C4-2B (cell line): ENCODE data around the gene PSMB2.
"Not testable (repeated sequence)": the region's sequence is repeated elsewhere in the genome, so short reads cannot be mapped to it uniquely, and the experiment has no call there.

ENCODE experiments used
- H3K27ac ChIP-seq: fragments of 450-650 bp; 2 replicates; pipeline ENCODE4 v1.5.1; 2017
- ZFX ChIP-seq: fragments of 450-650 bp; IDR thresholded peaks from 2 replicates; pipeline ENCODE4 v1.6.1; 2017
- TF ChIP-seq, protein P1 (sequence below): fragments of 450-650 bp; conservative IDR thresholded peaks from 2 replicates; pipeline ENCODE4 v1.5.1; 2017; ENCODE audit warnings: mild to moderate bottlenecking

Gene PSMB2

DNA sequence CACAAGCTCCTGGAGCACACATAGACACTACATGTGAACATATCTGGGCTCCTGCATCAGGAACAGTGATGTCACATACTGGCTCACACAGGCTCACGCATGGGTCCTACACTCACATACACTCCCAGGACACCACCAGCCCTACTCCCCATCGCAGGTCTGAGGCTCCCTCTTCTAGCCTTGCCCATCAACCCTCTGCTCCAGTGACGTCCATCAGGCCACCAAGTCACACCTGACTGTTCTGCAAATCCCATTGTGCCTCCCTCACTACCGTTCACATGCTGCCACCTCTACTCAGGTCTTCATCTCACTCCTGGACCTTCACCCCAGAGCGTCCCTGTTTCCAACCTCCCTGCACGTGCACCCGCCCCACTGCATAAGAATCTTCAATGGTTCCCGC, 50.1 kb downstream of the PSMB2 start:
- TF ChIP-seq, protein P1, sequence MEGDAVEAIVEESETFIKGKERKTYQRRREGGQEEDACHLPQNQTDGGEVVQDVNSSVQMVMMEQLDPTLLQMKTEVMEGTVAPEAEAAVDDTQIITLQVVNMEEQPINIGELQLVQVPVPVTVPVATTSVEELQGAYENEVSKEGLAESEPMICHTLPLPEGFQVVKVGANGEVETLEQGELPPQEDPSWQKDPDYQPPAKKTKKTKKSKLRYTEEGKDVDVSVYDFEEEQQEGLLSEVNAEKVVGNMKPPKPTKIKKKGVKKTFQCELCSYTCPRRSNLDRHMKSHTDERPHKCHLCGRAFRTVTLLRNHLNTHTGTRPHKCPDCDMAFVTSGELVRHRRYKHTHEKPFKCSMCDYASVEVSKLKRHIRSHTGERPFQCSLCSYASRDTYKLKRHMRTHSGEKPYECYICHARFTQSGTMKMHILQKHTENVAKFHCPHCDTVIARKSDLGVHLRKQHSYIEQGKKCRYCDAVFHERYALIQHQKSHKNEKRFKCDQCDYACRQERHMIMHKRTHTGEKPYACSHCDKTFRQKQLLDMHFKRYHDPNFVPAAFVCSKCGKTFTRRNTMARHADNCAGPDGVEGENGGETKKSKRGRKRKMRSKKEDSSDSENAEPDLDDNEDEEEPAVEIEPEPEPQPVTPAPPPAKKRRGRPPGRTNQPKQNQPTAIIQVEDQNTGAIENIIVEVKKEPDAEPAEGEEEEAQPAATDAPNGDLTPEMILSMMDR = no peak
- TF ChIP-seq ZFX = no peak
- no peak overlapping the region for H3K27ac ChIP-seq

DNA sequence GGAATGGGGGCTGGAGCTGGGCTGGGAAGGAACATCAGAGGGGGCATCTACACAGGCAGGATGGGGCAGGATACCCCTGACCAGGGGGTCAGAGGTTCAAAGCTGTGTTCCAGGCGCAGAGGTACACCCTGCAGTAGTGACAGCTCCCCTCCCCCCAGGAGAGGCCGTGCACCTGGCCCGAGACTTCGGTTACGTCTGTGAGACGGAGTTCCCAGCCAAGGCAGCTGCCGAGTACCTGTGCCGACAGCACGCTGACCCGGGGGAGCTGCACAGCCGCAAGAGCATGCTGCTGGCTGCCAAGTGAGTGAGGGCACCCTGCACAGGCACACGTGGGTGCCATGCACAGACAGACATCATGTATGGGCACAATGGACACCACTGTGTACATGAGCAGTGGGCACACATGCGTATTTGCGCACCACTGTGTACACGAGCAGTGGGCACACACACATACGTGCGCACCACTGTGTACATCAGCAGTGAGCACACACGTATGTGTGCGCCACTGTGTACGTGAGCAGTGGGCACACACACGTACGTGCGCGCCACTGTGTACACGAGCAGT, 50.8 kb downstream of the PSMB2 start:
- no peak overlapping the region for H3K27ac ChIP-seq
- TF ChIP-seq, protein P1 = no peak
- TF ChIP-seq ZFX = no peak

DNA sequence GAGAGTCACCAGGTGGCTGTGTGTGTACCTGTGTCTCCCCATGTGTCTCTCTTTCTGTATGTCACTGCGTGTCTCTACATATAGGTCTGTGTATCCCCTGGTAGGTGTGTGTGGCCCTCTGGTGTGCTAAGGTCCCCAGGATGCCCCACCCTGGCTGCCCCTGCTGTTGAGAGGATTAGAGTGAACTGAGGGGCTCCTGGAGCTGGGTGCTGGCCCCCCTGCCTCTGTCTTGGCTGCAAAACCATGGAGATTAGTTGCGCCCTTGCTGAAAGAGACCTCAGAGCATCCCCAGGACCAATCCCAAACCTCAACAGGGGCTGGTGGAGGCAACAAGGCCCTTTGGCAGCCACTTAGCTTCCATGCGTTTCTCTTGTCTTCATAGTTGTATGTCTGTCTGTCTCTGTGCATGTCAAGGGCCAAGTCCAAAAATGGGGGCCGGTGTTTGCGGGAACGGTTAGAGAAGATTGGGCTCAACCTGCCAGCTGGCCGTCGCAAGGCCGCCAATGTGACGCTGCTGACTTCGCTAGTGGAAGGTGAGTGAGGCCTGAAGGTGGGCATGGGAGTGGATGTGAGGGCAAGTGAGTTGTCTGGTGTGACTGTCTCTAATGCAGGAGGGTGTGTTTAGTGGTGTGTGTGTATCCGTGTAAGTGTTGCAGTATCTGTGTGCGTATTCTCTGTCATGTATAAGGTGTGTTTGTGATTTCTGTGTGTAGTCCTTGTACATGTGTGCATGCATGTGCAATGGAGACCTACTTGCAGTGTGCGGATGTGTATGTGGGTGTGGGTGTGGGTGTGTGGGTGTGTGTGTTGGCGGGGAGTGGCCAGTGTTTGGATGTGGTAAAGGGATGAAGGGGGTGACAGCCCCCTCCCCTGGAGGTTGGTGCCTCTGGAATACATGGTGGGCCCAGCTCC, 51.6 kb downstream of the PSMB2 start:
- no peak for TF ChIP-seq ZFX
- TF ChIP-seq, protein P1 = no peak

GRCh38 chr1:35588197-35588910, 53.0 kb downstream of the PSMB2 start:
- H3K27ac ChIP-seq = no peak overlapping the region
- TF ChIP-seq ZFX = no peak
- TF ChIP-seq, protein P1 = no peak

More for the DNA sequence above, 51.6 kb downstream of the PSMB2 start:
- H3K27ac ChIP-seq = no peak overlapping the region

DNA sequence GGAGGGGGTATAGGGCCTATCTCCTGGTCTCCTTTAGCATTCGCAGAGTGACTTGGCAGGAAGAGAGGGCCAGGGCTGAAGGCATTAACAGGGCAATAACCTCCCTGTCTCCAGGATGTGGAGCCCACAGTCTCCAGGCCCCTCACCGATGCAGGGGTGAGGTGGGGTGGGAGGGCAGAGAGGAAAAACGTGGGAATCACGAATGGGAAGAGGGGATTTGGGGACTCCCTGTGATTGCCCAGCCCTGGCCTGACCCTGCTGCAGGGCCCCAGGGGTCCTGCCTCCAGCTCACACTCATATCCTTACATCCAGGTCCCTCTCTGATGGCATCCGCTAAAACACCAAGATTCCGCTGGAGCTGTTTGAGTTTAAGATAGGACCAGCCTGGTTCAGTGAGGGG, 53.6 kb downstream of the PSMB2 start:
- H3K27ac ChIP-seq = no peak overlapping the region
- TF ChIP-seq, protein P1 = no peak
- TF ChIP-seq ZFX = no peak

DNA sequence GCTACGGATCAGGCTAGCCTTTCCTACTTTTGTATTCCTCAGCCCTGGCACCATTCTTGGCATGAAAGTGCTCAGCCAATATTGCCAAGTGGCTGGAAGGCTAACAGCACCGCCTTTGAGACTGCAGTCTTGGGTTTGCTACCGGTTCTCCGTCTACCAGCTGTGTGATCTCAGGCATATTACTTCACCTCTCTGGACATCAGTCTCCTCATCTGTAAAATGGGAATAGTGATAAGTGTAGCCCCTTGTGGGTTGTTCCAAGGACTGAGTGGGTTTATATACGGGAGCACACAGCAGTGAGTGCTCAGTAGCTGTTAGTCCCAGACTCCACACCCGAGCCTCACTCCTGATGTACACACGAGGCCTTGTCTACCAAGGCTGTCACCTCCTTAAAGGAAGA, 54.5 kb downstream of the PSMB2 start:
- TF ChIP-seq, protein P1 = no peak
- TF ChIP-seq ZFX = no peak
- no peak overlapping the region for H3K27ac ChIP-seq

DNA sequence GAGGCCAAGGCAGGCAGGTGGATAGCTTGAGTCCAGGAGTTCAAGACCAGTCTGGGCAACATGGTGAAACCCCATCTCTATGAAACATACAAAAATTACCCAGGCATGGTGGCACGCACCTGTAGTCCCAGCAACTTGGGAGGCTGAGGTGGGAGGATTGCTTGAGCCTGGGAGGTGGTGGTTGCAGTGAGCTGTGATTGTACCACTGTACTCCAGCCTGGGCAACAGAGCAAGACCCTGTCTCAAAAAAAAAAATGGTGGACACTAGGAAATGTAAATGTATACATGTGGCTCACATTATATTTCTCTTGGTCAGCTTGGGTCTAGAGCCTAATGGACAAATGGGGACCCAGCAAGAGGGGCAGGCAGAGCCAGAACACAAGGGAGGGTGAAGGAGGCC, 55.5 kb downstream of the PSMB2 start:
- H3K27ac ChIP-seq = not testable (repeated sequence)
